GM19467 (cell line): Measurements from ENCODE around the gene RIMBP2.

Experiments used
- ATAC-seq: cut with Tn5 transposase; IDR thresholded peaks from one replicate; pipeline ENCODE4 v1.9.1; 2021; ENCODE audit warnings: mild to moderate bottlenecking, moderate library complexity; ENCODE audit not compliant: unreplicated experiment

Gene RIMBP2

GRCh38 chr12:130454296-130454695 is 261.8 kb downstream of the RIMBP2 start:
- no peak for ATAC-seq

- ATAC-seq, result no peak
Measured at GRCh38 chr12:130452546-130452945, 263.6 kb downstream of the RIMBP2 start.

GRCh38 chr12:130451001-130451930 is 264.8 kb downstream of the RIMBP2 start:
- ATAC-seq, result no peak

GRCh38 chr12:130449291-130449690 is 266.8 kb downstream of the RIMBP2 start:
- no peak for ATAC-seq

- no peak for ATAC-seq
Measured at GRCh38 chr12:130448044-130448821, 267.9 kb downstream of the RIMBP2 start.

GRCh38 chr12:130447655-130447965 is 268.5 kb downstream of the RIMBP2 start:
- no peak for ATAC-seq

- no peak for ATAC-seq
Measured at GRCh38 chr12:130446846-130447654, 269.0 kb downstream of the RIMBP2 start.

GRCh38 chr12:130444986-130445385 is 271.1 kb downstream of the RIMBP2 start:
- no peak for ATAC-seq

- ATAC-seq, result no peak
Measured at GRCh38 chr12:130444061-130444460, 272.0 kb downstream of the RIMBP2 start.

- no peak for ATAC-seq
Measured at GRCh38 chr12:130441771-130442760, 274.0 kb downstream of the RIMBP2 start.

GRCh38 chr12:130440411-130441080 is 275.6 kb downstream of the RIMBP2 start:
- no peak for ATAC-seq

- ATAC-seq, result no peak
Measured at GRCh38 chr12:130439250-130439649, 276.8 kb downstream of the RIMBP2 start.

GRCh38 chr12:130438711-130439110 is 277.4 kb downstream of the RIMBP2 start:
- no peak for ATAC-seq

GRCh38 chr12:130438243-130438620 is 277.9 kb downstream of the RIMBP2 start:
- ATAC-seq, result no peak

- no peak for ATAC-seq
Measured at GRCh38 chr12:130437555-130438242, 278.4 kb downstream of the RIMBP2 start.

- ATAC-seq, result no peak
Measured at GRCh38 chr12:130436741-130437501, 279.2 kb downstream of the RIMBP2 start.

GRCh38 chr12:130435826-130436225 is 280.3 kb downstream of the RIMBP2 start:
- ATAC-seq, result no peak

GRCh38 chr12:130435331-130435730 is 280.8 kb downstream of the RIMBP2 start:
- ATAC-seq, result no peak
